Adrenal gland (tissue), 12 donors: Measurements from ENCODE around the gene GSTK1. TPM values are rescaled to one million over a fixed set of nuclear protein-coding genes. Genes with fewer than 3 reads are reported as not detected.
"Not testable (repeated sequence)": the region's sequence is repeated elsewhere in the genome, so short reads cannot be mapped to it uniquely, and the experiment has no call there.

Experiments
- DNase-seq, 7 donors: peaks; one replicate each; pipeline ENCODE4 v3.0.0-alpha.2; 2019 to 2020
- H3K27ac ChIP-seq, 5 donors: fragments of 200-600 bp; sonication (generic) in 4 of 5; 1 replicate in 3 of 5; 2 replicates in 2 of 5; pipeline versions ENCODE4 v1.5.1 to v1.8.0; 2016 to 2020; ENCODE audit warnings: mild to moderate bottlenecking in 1 of 5
- H3K27me3 ChIP-seq: fragments of 200-600 bp; 2 replicates; pipeline ENCODE4 v1.8.0; 2021
- H3K36me3 ChIP-seq, 2 donors: fragments of 200-600 bp; replicated peaks in 1 of 2; 1 replicate in 1 of 2; 2 replicates in 1 of 2; pipeline versions ENCODE4 v1.5.1 to v1.8.0; 2018 to 2022
- H3K4me1 ChIP-seq, 2 donors: fragments of 200-600 bp; replicated peaks in 1 of 2; 1 replicate in 1 of 2; 2 replicates in 1 of 2; pipeline versions ENCODE4 v1.5.1 to v1.8.0; 2018 to 2021
- H3K4me3 ChIP-seq, 4 donors: fragments of 200-600 bp; sonication (generic) in 3 of 4; one replicate each; pipeline ENCODE4 v1.5.1; 2016 to 2018
- H3K9me3 ChIP-seq, 3 donors: fragments of 200-600 bp; sonication (generic) in 1 of 3; replicated peaks in 1 of 3; 1 replicate in 2 of 3; 2 replicates in 1 of 3; pipeline versions ENCODE4 v1.5.1 to v1.8.0; 2016 to 2021
- CTCF ChIP-seq, 6 experiments: fragments of 450-650 bp in 4 of 6; fragments of 200-600 bp in 2 of 6; sonication (generic) in 1 of 6; IDR thresholded peaks; 1 replicate in 5 of 6; 2 replicates in 1 of 6; pipeline versions ENCODE4 v1.5.1 to v1.8.0; 2016 to 2021; ENCODE audit warnings: antibody characterized with exemption in 6 of 6, mild to moderate bottlenecking in 2 of 6, moderate library complexity in 1 of 6
- POLR2A ChIP-seq, 2 donors: fragments of 450-650 bp; IDR thresholded peaks; one replicate each; pipeline ENCODE4 v1.6.1; 2017; ENCODE audit warnings: antibody characterized with exemption in 2 of 2, mild to moderate bottlenecking in 2 of 2, moderate library complexity in 1 of 2
- WGBS, 4 donors: extraction: QIAGEN DNeasy Blood & Tissue Kit in 2 of 4; methylation state at CpG; one replicate each; pipeline versions ENCODE4 v1.1.5 to v1.1.7; 2013 to 2017; 5-methylcytosine and 5-hydroxymethylcytosine counted together
- intact Hi-C, 2 donors: fragments of 100-400 bp; cut with DNase I; formaldehyde crosslinking; loops; one replicate each; pipeline versions ENCODE4 v1.14.1 to v1.15.0; 2022 to 2023
- polyA plus RNA-seq, 3 donors: library from polyadenylated mRNA; stranded (reverse); fragments of 200-250 nt in 2 of 3; fragments of 350-450 nt in 1 of 3; fragmentation: Illumina TruSeq in 1 of 3; extraction: RNeasy Lipid Tissue Mini Kit (QIAGEN cat#74804) in 1 of 3; gene quantifications; one replicate each; pipeline ENCODE4 v1.2.3, GENCODE V29; 2013 to 2014
- total RNA-seq, 9 donors: library from RNA; depleted of rRNA in 4 of 9; stranded (reverse); fragments of >200 nt in 4 of 9; fragments of 120-200 nt in 1 of 9; fragmentation: NEBNext Ultra II Directional in 1 of 9; extraction: Animal tissue kit (Norgen Biotek cat#: 25700) in 1 of 9; gene quantifications; one replicate each; pipeline versions ENCODE4 v1.1.0 to v1.2.4, GENCODE V29; 2013 to 2023
- donor health status: healthy with polysubstance abuse.
- donor health status: Bipolar disorder and iron deficiency.
- donor health status: DM: yes; HTN: yes; CAD: no.
- donor health status: DM: no; HTN: no; CAD: no.
- donor health status: DM: no; HTN: no; CAD: no.
- donor health status: DM: yes; HTN: yes; CAD: no.

Gene GSTK1
- total and polyA plus RNA-seq, 12 donors = 155 to 333 (median 220) TPM

GRCh38 chr7:143257501-143257900 lies 5.7 kb upstream of the GSTK1 start:
- no peak overlapping the region for H3K27ac ChIP-seq
- 83 to 89% (median 85%) methylated on average over 5 of the region's 5 CpGs for WGBS, 4 donors
- no peaks in the 10 kb centered on the region for H3K9me3 ChIP-seq
- DNase-seq = no peak
- H3K27me3 ChIP-seq = no peaks in the 10 kb centered on the region
- H3K36me3 ChIP-seq = no peaks in the 10 kb centered on the region
- TF ChIP-seq CTCF (IDR thresholded peaks at IDR 0.05) (no peak), POLR2A (IDR thresholded peaks at IDR 0.05) (no peak)
- intact Hi-C loops = no loop called here
- H3K4me1 ChIP-seq = no peaks in the 10 kb centered on the region
- no peak overlapping the region for H3K4me3 ChIP-seq

- no peaks in the 10 kb centered on the region for H3K36me3 ChIP-seq
- no peak overlapping the region for H3K4me3 ChIP-seq
- TF ChIP-seq POLR2A (IDR thresholded peaks at IDR 0.05) = no peak
- TF ChIP-seq CTCF (IDR thresholded peaks at IDR 0.05) = no peak
- no peaks in the 10 kb centered on the region for H3K9me3 ChIP-seq
- peaks cover 0 to 1% of the 10 kb centered on the region in 2 donors for H3K4me1 ChIP-seq
- H3K27me3 ChIP-seq = no peaks in the 10 kb centered on the region
- 22 to 31% (median 24%) methylated on average over 2 of the region's 2 CpGs for WGBS, 4 donors
- intact Hi-C loops = no loop called here
- H3K27ac ChIP-seq = peak overlapping the region in 1 of 5 donors; percentile 1
- DNase-seq = no peak
These were observed 4.4 kb upstream of the GSTK1 start for GRCh38 chr7:143258831-143259230.

- intact Hi-C loops = no loop called here
- peaks cover 8 to 10% of the 10 kb centered on the region in 2 donors for H3K4me1 ChIP-seq
- 89 to 96% (median 94%) methylated on average over 2 of the region's 2 CpGs for WGBS, 4 donors
- no peak overlapping the region for H3K27ac ChIP-seq
- no peaks in the 10 kb centered on the region for H3K27me3 ChIP-seq
- TF ChIP-seq POLR2A (IDR thresholded peaks at IDR 0.05) (no peak), CTCF (IDR thresholded peaks at IDR 0.05) (no peak)
- no peaks in the 10 kb centered on the region for H3K9me3 ChIP-seq
- no peaks in the 10 kb centered on the region for H3K36me3 ChIP-seq
- no peak for DNase-seq
- no peak overlapping the region for H3K4me3 ChIP-seq
These were observed 3.5 kb upstream of the GSTK1 start for GRCh38 chr7:143259765-143260164.

- 81 to 100% (median 88%) methylated on average over 1 of the region's 1 CpG for WGBS, 4 donors
- no peaks in the 10 kb centered on the region for H3K9me3 ChIP-seq
- no peak overlapping the region for H3K27ac ChIP-seq
- H3K27me3 ChIP-seq = no peaks in the 10 kb centered on the region
- DNase-seq = no peak
- no peak overlapping the region for H3K4me3 ChIP-seq
- H3K36me3 ChIP-seq = peaks cover 0 to 2% of the 10 kb centered on the region in 2 donors
- peaks cover 13 to 24% of the 10 kb centered on the region in 2 donors for H3K4me1 ChIP-seq
- intact Hi-C loops = no loop called here
- no peak for TF ChIP-seq POLR2A (IDR thresholded peaks at IDR 0.05)
- TF ChIP-seq CTCF (IDR thresholded peaks at IDR 0.05) = no peak
These were observed 1.3 kb upstream of the GSTK1 start for GRCh38 chr7:143261901-143262300.

GRCh38 chr7:143264196-143264568 lies 941 bp downstream of the GSTK1 start:
- WGBS, 4 donors = 40 to 49% (median 44%) methylated on average over 14 to 15 of the region's 15 CpGs
- intact Hi-C loops, DNase-seq: not testable (repeated sequence)

More at GRCh38 chr7:143264196-143264568, 941 bp downstream of the GSTK1 start:
- not testable (repeated sequence) for H3K27me3 ChIP-seq, H3K9me3 ChIP-seq
- H3K36me3 ChIP-seq = peaks cover 0 to 25% of the 10 kb centered on the region in 2 donors
- peak overlapping the region in 3 of 5 donors; percentile 73 to 90 (median 89) for H3K27ac ChIP-seq
- H3K4me3 ChIP-seq = peak overlapping the region in 3 of 4 donors; percentile 77 to 83 (median 82)
- peaks cover 13 to 24% of the 10 kb centered on the region in 2 donors for H3K4me1 ChIP-seq
